C4-2B (cell line): ENCODE results near the gene ACAN.
"Not testable (repeated sequence)": the region's sequence is repeated elsewhere in the genome, so short reads cannot be mapped to it uniquely, and the experiment has no call there.

ENCODE experiments used
- H3K27ac ChIP-seq: fragments of 450-650 bp; 2 replicates; pipeline ENCODE4 v1.5.1; 2017
- CTCF ChIP-seq: fragments of 450-650 bp; conservative IDR thresholded peaks from 2 replicates; pipeline ENCODE4 v1.5.1; 2017; ENCODE audit warnings: mild to moderate bottlenecking
- ZFX ChIP-seq: fragments of 450-650 bp; IDR thresholded peaks from 2 replicates; pipeline ENCODE4 v1.6.1; 2017

ACAN gene

GRCh38 chr15:88918738-88919137 lies 115.5 kb downstream of the ACAN start:
- TF ChIP-seq ZFX (no peak), CTCF (no peak)
- no peak overlapping the region for H3K27ac ChIP-seq

- no peak overlapping the region for H3K27ac ChIP-seq
- no peak for TF ChIP-seq ZFX
- no peak for TF ChIP-seq CTCF
Observed at GRCh38 chr15:88920186-88920891, 117.1 kb downstream of the ACAN start.

DNA sequence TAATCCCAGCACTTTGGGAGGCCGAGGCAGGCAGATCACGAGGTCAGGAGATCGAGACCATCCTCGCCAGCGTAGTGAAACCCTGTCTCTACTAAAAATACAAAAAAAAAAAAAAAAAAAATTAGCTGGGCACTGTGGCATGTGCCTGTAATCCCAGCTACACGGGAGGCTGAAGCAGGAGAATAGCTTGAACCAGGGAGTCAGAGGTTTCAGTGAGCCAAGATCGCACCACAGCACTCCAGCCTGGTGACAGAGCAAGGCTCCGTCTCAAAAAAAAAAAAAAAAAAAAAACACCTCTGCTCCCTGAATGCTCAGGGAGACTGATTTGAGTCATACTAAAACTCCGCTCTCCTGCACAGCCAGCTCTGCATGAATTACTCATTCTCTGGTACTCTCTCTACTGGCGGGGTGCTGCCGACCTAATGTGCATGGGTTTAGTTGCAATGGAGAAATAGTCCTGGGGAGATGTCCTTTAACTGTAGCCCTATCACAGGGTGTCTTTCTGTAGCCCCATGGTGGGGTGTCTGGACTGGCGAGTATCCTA lies 117.7 kb downstream of the ACAN start:
- not testable (repeated sequence) for H3K27ac ChIP-seq
